ENCODE measurements around the gene ARHGAP26. TPM values are rescaled to one million over a fixed set of nuclear protein-coding genes. Genes with fewer than 3 reads are reported as not detected.

Gene ARHGAP26
- total RNA-seq, 6 experiments from 2014 or later: 6.7 to 14.5 (median 8.3) TPM

DNA sequence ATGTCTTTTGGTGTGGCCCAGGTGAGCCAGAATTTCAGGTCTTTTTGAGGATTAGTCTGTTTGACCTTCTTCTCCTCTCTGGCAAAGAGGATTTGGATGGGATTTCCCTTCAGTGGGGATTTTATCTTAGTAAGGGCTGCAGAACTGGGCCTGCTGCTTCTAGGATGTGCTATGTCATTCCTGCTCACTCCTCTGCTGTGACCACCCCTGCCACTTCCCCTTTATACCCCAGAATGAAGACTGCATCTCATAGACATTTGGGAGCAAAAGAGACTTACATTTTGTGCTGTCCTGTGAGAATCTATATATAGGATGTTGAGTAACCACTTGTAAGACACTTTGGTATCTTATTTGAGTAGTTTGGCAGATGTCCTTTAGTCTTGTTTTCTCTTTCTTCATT is 76.2 kb downstream of the ARHGAP26 start:
- H3K27ac ChIP-seq: peak overlapping the region in 2 of 3 donors; percentile 12 to 30
- H3K9me3 ChIP-seq: no peaks in the 10 kb centered on the region
- ATAC-seq (peak in 3 of 4 donors; percentile 36 to 50 (median 42)), DNase-seq (no peak)
- peaks cover 0 to 4% (median 0%) of the 10 kb centered on the region in 4 donors for H3K4me1 ChIP-seq
- no peak for TF ChIP-seq POLR2A (IDR thresholded peaks at IDR 0.05)
- TF ChIP-seq, protein P1, sequence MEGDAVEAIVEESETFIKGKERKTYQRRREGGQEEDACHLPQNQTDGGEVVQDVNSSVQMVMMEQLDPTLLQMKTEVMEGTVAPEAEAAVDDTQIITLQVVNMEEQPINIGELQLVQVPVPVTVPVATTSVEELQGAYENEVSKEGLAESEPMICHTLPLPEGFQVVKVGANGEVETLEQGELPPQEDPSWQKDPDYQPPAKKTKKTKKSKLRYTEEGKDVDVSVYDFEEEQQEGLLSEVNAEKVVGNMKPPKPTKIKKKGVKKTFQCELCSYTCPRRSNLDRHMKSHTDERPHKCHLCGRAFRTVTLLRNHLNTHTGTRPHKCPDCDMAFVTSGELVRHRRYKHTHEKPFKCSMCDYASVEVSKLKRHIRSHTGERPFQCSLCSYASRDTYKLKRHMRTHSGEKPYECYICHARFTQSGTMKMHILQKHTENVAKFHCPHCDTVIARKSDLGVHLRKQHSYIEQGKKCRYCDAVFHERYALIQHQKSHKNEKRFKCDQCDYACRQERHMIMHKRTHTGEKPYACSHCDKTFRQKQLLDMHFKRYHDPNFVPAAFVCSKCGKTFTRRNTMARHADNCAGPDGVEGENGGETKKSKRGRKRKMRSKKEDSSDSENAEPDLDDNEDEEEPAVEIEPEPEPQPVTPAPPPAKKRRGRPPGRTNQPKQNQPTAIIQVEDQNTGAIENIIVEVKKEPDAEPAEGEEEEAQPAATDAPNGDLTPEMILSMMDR (IDR thresholded peaks at IDR 0.05): no peak
- H3K36me3 ChIP-seq: no peaks in the 10 kb centered on the region
- no peaks in the 10 kb centered on the region for H3K27me3 ChIP-seq
- no peak overlapping the region for H3K4me3 ChIP-seq
- intact Hi-C loops (cut with DNase I): no loop called here

DNA sequence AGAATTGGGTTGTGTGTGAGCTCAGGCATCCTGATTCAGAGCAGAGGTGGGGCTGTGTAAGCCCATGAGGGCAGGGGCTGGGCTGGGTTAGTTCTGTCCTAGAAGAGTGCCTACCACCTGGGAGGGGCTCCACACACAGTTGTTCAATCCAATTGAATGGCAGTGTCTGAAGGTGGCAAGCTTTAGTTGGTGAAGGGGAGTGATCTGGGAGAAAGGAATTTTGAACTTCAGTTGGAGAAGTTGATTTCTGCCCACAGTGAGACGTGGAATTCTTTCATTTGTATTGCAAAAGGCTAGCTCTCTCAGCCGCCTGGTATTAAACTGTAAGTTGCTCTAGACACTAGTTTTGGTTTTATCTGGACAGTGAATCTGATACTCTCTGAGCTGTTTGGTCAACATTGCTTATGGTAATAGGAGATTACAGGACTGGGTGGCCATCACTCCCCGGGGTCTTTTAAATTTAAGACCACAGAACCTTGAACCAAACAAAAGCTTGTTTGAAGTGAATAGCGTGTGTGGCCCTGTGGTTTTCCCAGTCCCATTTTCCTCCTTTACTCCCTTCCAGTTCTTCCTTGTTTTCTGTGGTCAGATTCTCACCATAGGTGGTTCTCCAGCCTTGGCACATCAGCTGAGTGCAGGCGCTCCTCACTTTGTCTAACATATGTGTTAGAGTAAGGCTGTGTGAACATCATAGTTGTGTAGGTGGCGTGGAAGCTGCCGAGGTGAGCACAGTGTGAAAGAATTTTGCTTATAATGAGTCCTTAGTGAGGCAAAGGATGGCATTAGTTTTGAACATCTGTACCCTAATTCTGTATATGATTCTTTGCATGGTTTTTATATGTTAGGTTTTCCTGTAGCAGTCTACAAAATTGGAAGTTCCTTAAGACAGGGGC is 78.0 kb downstream of the ARHGAP26 start:
- Histone ChIP-seq H3K27me3 (no peaks in the 10 kb centered on the region), H3K4me1 (peaks cover 0 to 4% (median 0%) of the 10 kb centered on the region in 4 donors), H3K27ac (no peak overlapping the region), H3K4me3 (no peak overlapping the region), H3K36me3 (no peaks in the 10 kb centered on the region), H3K9me3 (no peaks in the 10 kb centered on the region)
- ATAC-seq (no peak), DNase-seq (no peak)
- 81% methylated on average over 5 of the region's 7 CpGs for WGBS (ENCODE audit: insufficient coverage, low coverage, low lambda C conversion rate, missing lambda C conversion rate)
- TF ChIP-seq, protein P1 (IDR thresholded peaks at IDR 0.05): no peak
- no peak for TF ChIP-seq POLR2A (IDR thresholded peaks at IDR 0.05)
- intact Hi-C loops (cut with DNase I): no loop called here

DNA sequence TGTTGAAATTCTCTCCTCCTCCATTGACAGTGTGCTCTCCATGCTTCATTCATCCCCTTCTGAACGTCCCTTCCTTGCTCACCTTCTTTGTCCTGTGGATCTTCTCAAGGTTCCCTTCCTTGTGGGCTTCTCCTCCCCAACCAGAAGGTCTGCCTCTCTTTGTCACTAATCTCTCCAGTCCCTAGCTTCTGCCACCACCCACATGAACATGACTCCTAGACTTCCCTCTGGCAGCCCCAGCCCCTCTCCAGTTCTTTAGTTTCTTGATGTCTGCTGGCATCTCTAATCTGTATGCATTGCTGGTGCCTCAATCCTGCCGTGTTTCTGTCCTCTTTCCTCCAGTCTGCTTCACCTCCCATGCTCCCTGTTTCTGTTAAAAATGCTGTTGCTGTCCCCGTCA is 79.3 kb downstream of the ARHGAP26 start:
- intact Hi-C loops (cut with DNase I): no loop called here
- H3K36me3 ChIP-seq: no peaks in the 10 kb centered on the region
- WGBS (ENCODE audit: insufficient coverage, low coverage, low lambda C conversion rate, missing lambda C conversion rate): 88% methylated on average over 3 of the region's 3 CpGs
- H3K27ac ChIP-seq: no peak overlapping the region
- no peak for TF ChIP-seq POLR2A (IDR thresholded peaks at IDR 0.05)
- TF ChIP-seq, protein P1 (IDR thresholded peaks at IDR 0.05): no peak
- no peak overlapping the region for H3K4me3 ChIP-seq
- no peaks in the 10 kb centered on the region for H3K27me3 ChIP-seq
- DNase-seq (no peak), ATAC-seq (no peak)
- peaks cover 0 to 4% (median 0%) of the 10 kb centered on the region in 4 donors for H3K4me1 ChIP-seq
- H3K9me3 ChIP-seq: no peaks in the 10 kb centered on the region

DNA sequence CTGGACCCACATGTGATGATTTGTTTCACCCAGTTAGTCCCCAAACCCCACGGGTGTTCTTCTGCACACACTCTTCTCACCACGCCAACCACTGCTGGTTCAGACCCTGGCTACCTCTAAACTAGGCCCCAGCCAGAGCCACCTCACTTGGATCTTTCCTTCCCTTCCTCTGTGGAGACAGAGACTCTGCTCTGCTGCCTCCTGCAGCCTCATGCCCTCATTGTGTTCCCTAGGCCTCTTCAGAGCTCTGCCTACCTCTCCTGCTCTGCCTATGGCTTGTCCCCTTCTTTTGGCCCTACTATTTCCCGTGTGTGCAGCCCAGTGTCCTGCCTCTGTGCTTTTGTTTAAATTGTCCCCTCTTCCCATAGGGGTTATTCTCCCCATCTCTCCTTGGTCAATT is 79.7 kb downstream of the ARHGAP26 start:
- H3K36me3 ChIP-seq: no peaks in the 10 kb centered on the region
- peaks cover 0 to 4% (median 0%) of the 10 kb centered on the region in 4 donors for H3K4me1 ChIP-seq
- H3K27me3 ChIP-seq: no peaks in the 10 kb centered on the region
- 66% methylated on average over 3 of the region's 3 CpGs for WGBS (ENCODE audit: insufficient coverage, low coverage, low lambda C conversion rate, missing lambda C conversion rate)
- no peak overlapping the region for H3K27ac ChIP-seq
- H3K9me3 ChIP-seq: no peaks in the 10 kb centered on the region
- TF ChIP-seq, protein P1 (IDR thresholded peaks at IDR 0.05): no peak
- TF ChIP-seq POLR2A (IDR thresholded peaks at IDR 0.05): no peak
- ATAC-seq (no peak), DNase-seq (no peak)
- intact Hi-C loops (cut with DNase I): no loop called here
- H3K4me3 ChIP-seq: no peak overlapping the region
